ENCODE data around the gene AUTS2.

AUTS2 gene

GRCh38 chr7:70387217-70387616, 788.9 kb downstream of the AUTS2 start:
- DNase-seq (ENCODE audit: low spot score): no peak

- DNase-seq (ENCODE audit: low spot score): no peak
Measured at GRCh38 chr7:70389531-70390151, 791.4 kb downstream of the AUTS2 start.

- DNase-seq (ENCODE audit: low spot score): no peak
Measured at GRCh38 chr7:70390251-70390650, 792.0 kb downstream of the AUTS2 start.

- no peak for DNase-seq (ENCODE audit: low spot score)
Measured at GRCh38 chr7:70392256-70392876, 794.1 kb downstream of the AUTS2 start.

- DNase-seq (ENCODE audit: low spot score): no peak
Measured at GRCh38 chr7:70392877-70393435, 794.7 kb downstream of the AUTS2 start.

DNA sequence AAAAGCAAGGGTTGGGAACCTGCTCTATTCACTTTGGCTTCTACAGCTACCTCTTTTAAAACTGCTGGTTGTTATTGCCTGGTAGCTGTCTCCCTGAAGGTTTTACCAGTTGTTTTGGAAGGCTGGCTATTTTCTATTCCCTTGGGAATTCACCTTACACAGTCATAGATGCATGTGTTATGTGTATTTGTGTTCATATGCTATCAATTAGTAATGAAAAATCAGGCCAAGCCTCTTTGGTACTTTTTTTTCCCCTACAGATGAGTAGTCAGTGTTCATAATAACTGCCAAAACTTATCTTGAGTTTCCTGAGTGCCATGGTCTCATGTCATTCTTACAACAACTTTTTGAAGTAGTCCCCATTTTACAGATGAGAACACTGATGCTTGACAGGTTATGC, 795.7 kb downstream of the AUTS2 start:
- DNase-seq (ENCODE audit: low spot score): no peak

DNA sequence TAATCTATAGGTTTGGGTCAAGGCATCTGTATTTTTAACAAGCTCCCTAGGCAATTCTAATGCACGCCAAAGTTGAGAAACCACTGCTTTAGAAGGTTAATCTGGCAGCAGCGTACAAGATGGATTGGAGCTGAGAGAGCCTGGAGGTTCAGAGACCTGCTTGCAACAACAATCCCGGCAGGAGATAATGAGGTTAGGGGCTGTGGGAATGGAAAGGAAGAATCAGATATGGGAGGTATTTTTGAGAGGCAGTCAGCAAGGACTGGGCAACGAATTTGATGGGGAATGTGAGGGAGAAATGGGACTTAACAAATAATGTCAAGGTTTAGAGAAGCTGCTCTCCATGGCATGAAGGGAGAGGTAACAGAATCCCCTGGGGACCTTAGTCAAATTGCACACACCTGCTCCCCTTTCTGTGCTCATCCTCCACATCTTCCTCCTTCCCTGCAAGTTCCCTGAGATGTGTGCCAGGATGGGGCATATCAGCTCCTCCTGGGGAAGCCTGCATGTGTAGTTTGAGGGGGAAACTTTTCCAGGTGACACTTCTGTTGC, 802.6 kb downstream of the AUTS2 start:
- DNase-seq (ENCODE audit: low spot score): no peak

GRCh38 chr7:70402069-70402468, 803.8 kb downstream of the AUTS2 start:
- DNase-seq (ENCODE audit: low spot score): no peak

- DNase-seq (ENCODE audit: low spot score): no peak
Measured at GRCh38 chr7:70405241-70405640, 807.0 kb downstream of the AUTS2 start.

GRCh38 chr7:70406186-70406949, 808.1 kb downstream of the AUTS2 start:
- DNase-seq (ENCODE audit: low spot score): no peak

GRCh38 chr7:70406950-70407209, 808.6 kb downstream of the AUTS2 start:
- DNase-seq (ENCODE audit: low spot score): no peak

DNA sequence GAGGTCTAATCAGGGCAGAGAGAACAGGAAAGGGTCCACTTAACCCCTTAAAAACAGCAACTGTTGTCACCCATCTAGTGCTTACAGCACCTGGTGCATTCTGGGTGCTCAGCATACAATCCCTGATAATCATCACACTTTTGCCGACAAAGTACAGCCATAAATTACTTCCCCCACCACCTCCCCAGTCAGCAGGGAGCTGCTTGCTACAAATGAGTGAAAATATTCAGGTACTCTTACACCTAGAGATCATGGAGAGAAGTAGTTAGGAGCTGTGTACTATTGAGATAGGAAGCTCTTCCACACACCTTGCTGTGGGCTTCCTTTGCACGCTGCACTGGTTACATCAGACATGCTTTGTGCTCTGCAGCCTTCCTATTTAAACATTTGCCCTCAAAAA, 810.2 kb downstream of the AUTS2 start:
- no peak for DNase-seq (ENCODE audit: low spot score)

GRCh38 chr7:70408891-70409290, 810.6 kb downstream of the AUTS2 start:
- DNase-seq (ENCODE audit: low spot score): no peak

- DNase-seq (ENCODE audit: low spot score): no peak
Measured at GRCh38 chr7:70410134-70410750, 812.0 kb downstream of the AUTS2 start.

DNA sequence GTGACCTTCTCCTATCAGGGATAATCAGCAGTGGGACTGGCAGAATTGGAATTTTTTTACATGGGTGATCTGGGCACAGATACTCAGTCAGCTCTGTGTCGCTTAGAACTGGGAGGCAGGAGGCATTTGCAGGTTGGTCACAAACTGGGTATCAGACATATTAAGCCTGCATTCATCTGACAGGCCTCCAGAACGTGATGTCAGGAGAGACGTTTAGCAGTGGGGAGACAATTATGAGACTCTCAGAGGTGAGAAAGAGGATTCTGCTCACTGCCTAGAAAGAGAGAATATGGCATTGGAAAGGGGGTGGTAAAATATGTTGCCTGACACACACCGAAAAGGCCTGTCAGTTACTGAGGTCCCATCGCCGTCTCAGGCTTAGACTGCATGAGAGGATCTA, 816.1 kb downstream of the AUTS2 start:
- no peak for DNase-seq (ENCODE audit: low spot score)

DNA sequence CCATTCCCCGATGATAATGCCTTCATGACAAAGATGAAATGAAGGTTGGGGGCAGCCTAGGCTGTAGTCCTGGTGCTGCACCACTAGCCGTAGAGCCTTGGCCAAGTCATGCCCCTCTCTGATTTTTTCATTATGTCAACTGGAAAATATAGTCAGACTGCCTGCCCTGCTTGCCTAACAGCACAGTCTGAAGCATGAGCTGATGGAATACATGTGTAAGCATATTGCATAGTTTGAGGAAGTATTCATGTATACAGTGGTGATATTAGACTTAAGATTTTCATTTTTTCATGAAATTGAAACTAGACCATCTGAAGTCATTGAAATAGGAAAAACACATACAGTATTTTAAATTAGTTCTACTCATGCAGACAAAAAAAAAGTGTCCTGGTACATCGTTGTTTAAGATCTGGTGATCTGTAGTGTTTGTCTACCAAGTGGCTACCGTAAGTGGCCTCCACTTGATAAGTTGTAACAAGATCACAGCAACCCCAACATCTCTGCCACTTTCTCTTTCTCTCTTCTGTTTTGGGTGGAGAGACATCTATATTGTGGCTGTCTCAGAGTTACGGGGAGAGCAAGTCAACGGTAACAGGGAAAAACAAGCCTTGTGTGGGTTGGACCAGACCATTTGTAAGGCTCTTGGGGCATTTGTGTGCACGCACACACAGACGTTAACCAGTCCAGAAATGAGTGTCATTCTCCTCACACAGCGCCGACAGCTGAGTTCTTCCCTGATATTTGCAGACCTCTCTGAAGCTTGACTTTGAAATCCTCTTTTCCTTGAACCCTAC, 817.1 kb downstream of the AUTS2 start:
- DNase-seq (ENCODE audit: low spot score): no peak

GRCh38 chr7:70416347-70416985, 818.2 kb downstream of the AUTS2 start:
- DNase-seq (ENCODE audit: low spot score): no peak

GRCh38 chr7:70416986-70417655, 818.8 kb downstream of the AUTS2 start:
- DNase-seq (ENCODE audit: low spot score): no peak

- DNase-seq (ENCODE audit: low spot score): no peak
Measured at GRCh38 chr7:70419526-70420380, 821.5 kb downstream of the AUTS2 start.

- DNase-seq (ENCODE audit: low spot score): no peak
Measured at GRCh38 chr7:70420381-70420662, 822.0 kb downstream of the AUTS2 start.
